ENCODE data around the gene TSC1.

TSC1 gene

DNA sequence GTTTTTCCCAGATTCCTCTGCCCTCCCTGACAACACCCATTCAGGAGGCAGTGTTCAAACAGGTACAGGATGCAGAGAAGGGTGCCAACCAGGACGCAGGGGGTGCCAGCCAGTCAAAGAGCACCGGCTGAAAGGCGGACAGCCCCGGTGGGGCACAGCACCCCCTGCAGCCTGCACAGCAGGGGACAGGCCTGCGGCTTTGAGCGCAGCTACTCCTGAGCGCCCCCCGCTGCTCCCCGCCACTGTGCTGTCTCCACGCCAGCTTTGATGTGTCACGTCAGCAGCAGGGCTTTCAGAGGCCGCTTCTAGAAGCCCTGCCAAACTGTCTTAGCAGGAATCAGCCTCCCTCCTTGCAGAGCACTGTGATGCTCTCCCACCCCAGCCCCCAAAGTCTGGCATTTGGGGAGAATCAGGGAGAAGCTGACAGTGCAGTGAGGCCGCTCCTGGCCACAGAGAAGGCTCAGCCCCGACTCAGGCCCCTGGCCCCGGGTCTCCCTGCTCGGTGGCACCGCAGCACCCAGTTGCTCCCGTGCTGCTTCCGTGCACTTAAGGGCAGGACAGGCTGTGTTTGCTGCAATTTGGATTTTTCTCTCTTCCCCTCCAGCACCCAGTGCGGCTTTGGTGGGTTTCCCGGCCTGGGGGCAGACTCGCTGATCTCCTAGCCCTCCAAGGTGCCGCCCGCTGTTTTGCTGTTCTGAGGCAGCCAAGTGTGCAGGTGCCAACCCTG lies 86.6 kb downstream of the TSC1 start:
- Histone ChIP-seq H3K36me3 (ENCODE audit: low read length) (no peaks in the 10 kb centered on the region), H3K27me3 (ENCODE audit: low read length) (no peaks in the 10 kb centered on the region), H3K9me3 (ENCODE audit: insufficient read depth, low read length) (no peaks in the 10 kb centered on the region), H3K9me2 (replicated peaks; ENCODE audit: insufficient read depth, low read length) (no peaks in the 10 kb centered on the region), H3K4me3 (ENCODE audit: insufficient read depth, low read length, poor library complexity, severe bottlenecking) (no peak overlapping the region), H2AFZ (ENCODE audit: low read depth, low read length, severe bottlenecking) (no peak overlapping the region), H3F3A (ENCODE audit: insufficient read depth) (no peaks in the 10 kb centered on the region), H3K27ac (ENCODE audit: low read depth, low read length) (no peak overlapping the region), H3K4me2 (ENCODE audit: low read depth, low read length, poor library complexity, severe bottlenecking) (no peak overlapping the region), H3K79me2 (ENCODE audit: insufficient read depth, low read length) (no peaks in the 10 kb centered on the region), H3K9ac (ENCODE audit: low read length) (no peak overlapping the region), H4K20me1 (ENCODE audit: low read depth, low read length) (no peaks in the 10 kb centered on the region)
- TF ChIP-seq, protein P1, sequence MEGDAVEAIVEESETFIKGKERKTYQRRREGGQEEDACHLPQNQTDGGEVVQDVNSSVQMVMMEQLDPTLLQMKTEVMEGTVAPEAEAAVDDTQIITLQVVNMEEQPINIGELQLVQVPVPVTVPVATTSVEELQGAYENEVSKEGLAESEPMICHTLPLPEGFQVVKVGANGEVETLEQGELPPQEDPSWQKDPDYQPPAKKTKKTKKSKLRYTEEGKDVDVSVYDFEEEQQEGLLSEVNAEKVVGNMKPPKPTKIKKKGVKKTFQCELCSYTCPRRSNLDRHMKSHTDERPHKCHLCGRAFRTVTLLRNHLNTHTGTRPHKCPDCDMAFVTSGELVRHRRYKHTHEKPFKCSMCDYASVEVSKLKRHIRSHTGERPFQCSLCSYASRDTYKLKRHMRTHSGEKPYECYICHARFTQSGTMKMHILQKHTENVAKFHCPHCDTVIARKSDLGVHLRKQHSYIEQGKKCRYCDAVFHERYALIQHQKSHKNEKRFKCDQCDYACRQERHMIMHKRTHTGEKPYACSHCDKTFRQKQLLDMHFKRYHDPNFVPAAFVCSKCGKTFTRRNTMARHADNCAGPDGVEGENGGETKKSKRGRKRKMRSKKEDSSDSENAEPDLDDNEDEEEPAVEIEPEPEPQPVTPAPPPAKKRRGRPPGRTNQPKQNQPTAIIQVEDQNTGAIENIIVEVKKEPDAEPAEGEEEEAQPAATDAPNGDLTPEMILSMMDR (IDR thresholded peaks at IDR 0.05; ENCODE audit: insufficient read depth, low read length, poor library complexity, severe bottlenecking), result no peak
- no peak for TF ChIP-seq EZH2phosphoT487 (conservative IDR thresholded peaks at IDR 0.05; ENCODE audit: low read length)

DNA sequence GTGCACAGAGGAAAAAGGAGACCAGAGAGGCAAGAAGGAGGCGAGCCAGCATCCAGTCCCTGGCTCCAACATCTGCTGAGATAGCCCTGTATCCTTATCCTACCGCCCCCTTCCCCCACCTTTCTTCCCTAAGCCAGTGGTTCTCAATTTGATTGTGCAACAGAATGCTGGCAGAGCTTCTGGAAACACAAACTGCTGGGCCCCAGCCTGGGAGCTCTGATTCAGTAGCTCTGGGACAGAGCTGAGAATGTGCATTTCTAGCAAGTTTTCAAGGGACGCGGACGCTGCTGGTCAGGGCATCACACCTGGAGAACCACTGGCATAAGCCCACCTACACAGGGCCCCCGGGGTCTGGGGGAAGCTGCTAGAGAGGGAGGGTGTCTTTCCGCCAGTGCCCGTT lies 87.4 kb downstream of the TSC1 start:
- H3K79me2 ChIP-seq (ENCODE audit: insufficient read depth, low read length), result no peaks in the 10 kb centered on the region

DNA sequence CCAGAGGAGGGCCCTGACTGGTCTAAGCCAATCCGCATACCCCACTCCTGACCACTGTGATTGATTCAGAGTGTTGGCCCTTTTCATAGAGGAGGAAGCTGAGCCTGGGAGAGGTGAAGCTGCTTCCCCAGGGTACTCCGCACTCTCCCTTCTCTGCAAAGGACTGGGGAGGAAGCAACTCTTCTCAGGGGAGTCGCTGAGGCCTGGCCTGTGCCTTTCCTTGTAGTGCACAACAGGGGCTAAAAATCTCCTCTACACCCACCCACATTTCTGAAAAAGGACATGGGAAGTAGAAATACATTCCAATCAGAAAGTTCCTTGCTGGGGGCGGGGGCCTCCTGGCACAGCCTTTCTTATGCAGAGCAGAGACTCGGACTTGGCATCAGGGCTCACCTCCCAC lies 88.5 kb downstream of the TSC1 start:
- Histone ChIP-seq H2AFZ (ENCODE audit: low read depth, low read length, severe bottlenecking) (no peak overlapping the region), H3K27ac (ENCODE audit: low read depth, low read length) (no peak overlapping the region), H3K79me2 (ENCODE audit: insufficient read depth, low read length) (no peaks in the 10 kb centered on the region), H3K9me2 (replicated peaks; ENCODE audit: insufficient read depth, low read length) (no peaks in the 10 kb centered on the region), H4K20me1 (ENCODE audit: low read depth, low read length) (no peaks in the 10 kb centered on the region), H3K27me3 (ENCODE audit: low read length) (no peaks in the 10 kb centered on the region), H3K9me3 (ENCODE audit: insufficient read depth, low read length) (no peaks in the 10 kb centered on the region), H3K36me3 (ENCODE audit: low read length) (no peaks in the 10 kb centered on the region), H3K4me3 (ENCODE audit: insufficient read depth, low read length, poor library complexity, severe bottlenecking) (no peak overlapping the region), H3K4me2 (ENCODE audit: low read depth, low read length, poor library complexity, severe bottlenecking) (no peak overlapping the region), H3F3A (ENCODE audit: insufficient read depth) (no peaks in the 10 kb centered on the region), H3K9ac (ENCODE audit: low read length) (no peak overlapping the region)
- TF ChIP-seq, protein P1 (IDR thresholded peaks at IDR 0.05; ENCODE audit: insufficient read depth, low read length, poor library complexity, severe bottlenecking), result no peak

More for the DNA sequence above, 87.4 kb downstream of the TSC1 start:
- Histone ChIP-seq H3K36me3 (ENCODE audit: low read length) (no peaks in the 10 kb centered on the region), H3K27me3 (ENCODE audit: low read length) (no peaks in the 10 kb centered on the region), H4K20me1 (ENCODE audit: low read depth, low read length) (no peaks in the 10 kb centered on the region), H3K9me2 (replicated peaks; ENCODE audit: insufficient read depth, low read length) (no peaks in the 10 kb centered on the region), H3F3A (ENCODE audit: insufficient read depth) (no peaks in the 10 kb centered on the region), H2AFZ (ENCODE audit: low read depth, low read length, severe bottlenecking) (no peak overlapping the region), H3K9me3 (ENCODE audit: insufficient read depth, low read length) (no peaks in the 10 kb centered on the region), H3K27ac (ENCODE audit: low read depth, low read length) (no peak overlapping the region), H3K4me2 (ENCODE audit: low read depth, low read length, poor library complexity, severe bottlenecking) (no peak overlapping the region), H3K4me3 (ENCODE audit: insufficient read depth, low read length, poor library complexity, severe bottlenecking) (no peak overlapping the region), H3K9ac (ENCODE audit: low read length) (no peak overlapping the region)
- TF ChIP-seq, protein P1 (IDR thresholded peaks at IDR 0.05; ENCODE audit: insufficient read depth, low read length, poor library complexity, severe bottlenecking), result no peak
- TF ChIP-seq EZH2phosphoT487 (conservative IDR thresholded peaks at IDR 0.05; ENCODE audit: low read length), result no peak
